H1 (cell line): ENCODE measurements around the gene CCDC148. TPM values are rescaled to one million over a fixed set of nuclear protein-coding genes. Genes with fewer than 3 reads are reported as not detected.
A peak's percentile ranks its signal among the peaks of the same experiment; 100 is the strongest.

Experiments
- CTCF ChIA-PET: fragments of 300-600 bp; sonication (Branson Sonifier 250); formaldehyde crosslinking; loops from one replicate; lab custom pipeline; 2021; ENCODE audit not compliant: partially characterized antibody; lab: Charles Lee
- POLR2A ChIA-PET: fragments of 300-600 bp; sonication (Branson Sonifier 250); formaldehyde crosslinking; loops from one replicate; lab custom pipeline; 2021; ENCODE audit warnings: inconsistent platforms; ENCODE audit not compliant: partially characterized antibody; lab: Charles Lee
- DNase-seq, 2 experiments: peaks; one replicate each; pipeline versions ENCODE4 v3.0.0 to v3.0.0-alpha.2; 2010 to 2022; ENCODE audit warnings: low spot score in 2 of 2, low read depth in 1 of 2, mixed read lengths in 1 of 2
- FAIRE-seq: peaks from 2 replicates; lab custom pipeline; 2011; peaks lifted over from hg19 to GRCh38; lab: Jason Lieb, UNC
- H2AFZ ChIP-seq: 2 replicates; pipeline ENCODE4 v1.8.1; 2012; ENCODE audit warnings: low read length, inconsistent platforms
- H2AK5ac ChIP-seq: 2 replicates; pipeline ENCODE4 v1.6.1; 2013; ENCODE audit warnings: low read depth, low read length
- H2BK120ac ChIP-seq: replicated peaks from 2 replicates; pipeline ENCODE3; 2013; ENCODE audit warnings: low read depth, low read length, inconsistent platforms
- H2BK12ac ChIP-seq: 2 replicates; pipeline ENCODE4 v1.6.1; 2013; ENCODE audit warnings: low read depth, low read length
- H2BK15ac ChIP-seq: 2 replicates; pipeline ENCODE4 v1.6.1; 2013; ENCODE audit warnings: low read length
- H2BK20ac ChIP-seq: 2 replicates; pipeline ENCODE4 v1.6.1; 2013; ENCODE audit warnings: low read length
- H2BK5ac ChIP-seq: 2 replicates; pipeline ENCODE4 v1.6.1; 2013; ENCODE audit warnings: low read depth, low read length
- H3K14ac ChIP-seq: 2 replicates; pipeline ENCODE4 v1.6.1; 2013; ENCODE audit warnings: inconsistent platforms; ENCODE audit not compliant: insufficient read length
- H3K18ac ChIP-seq: 2 replicates; pipeline ENCODE4 v1.6.1; 2013; ENCODE audit warnings: low read length; ENCODE audit errors: extremely low read depth
- H3K23ac ChIP-seq: 2 replicates; pipeline ENCODE4 v1.6.1; 2013; ENCODE audit warnings: inconsistent platforms; ENCODE audit not compliant: insufficient read length
- H3K23me2 ChIP-seq: 2 replicates; pipeline ENCODE4 v1.6.1; 2013; ENCODE audit warnings: low read depth, low read length
- H3K27ac ChIP-seq: 2 replicates; pipeline ENCODE4 v1.6.1; 2011; ENCODE audit warnings: low read depth, low read length, inconsistent platforms
- H3K27me3 ChIP-seq, 4 experiments: replicated peaks in 1 of 4; 1 replicate in 1 of 4; 2 replicates in 3 of 4; pipeline versions ENCODE4 v1.6.1 to v1.8.1; 2011 to 2013; ENCODE audit warnings: low read length in 3 of 4, mild to moderate bottlenecking in 3 of 4, inconsistent platforms in 2 of 4, mixed read lengths in 2 of 4, moderate library complexity in 1 of 4; ENCODE audit not compliant: control insufficient read depth in 3 of 4, insufficient read depth in 3 of 4; ENCODE audit errors: extremely low read depth in 1 of 4
- H3K36me3 ChIP-seq, 4 experiments: 2 replicates each; pipeline versions ENCODE4 v1.6.1 to v1.8.1; 2011 to 2013; ENCODE audit warnings: mild to moderate bottlenecking in 4 of 4, low read length in 3 of 4, moderate library complexity in 2 of 4, control low read depth in 1 of 4, inconsistent platforms in 1 of 4; ENCODE audit not compliant: insufficient read depth in 4 of 4, control insufficient read depth in 2 of 4
- H3K4ac ChIP-seq: replicated peaks from 2 replicates; pipeline ENCODE3; 2013; ENCODE audit warnings: low read length, low read depth, mixed read lengths, inconsistent platforms; ENCODE audit not compliant: insufficient read length
- H3K4me1 ChIP-seq, 4 experiments: replicated peaks in 1 of 4; 1 replicate in 1 of 4; 2 replicates in 3 of 4; pipeline versions ENCODE4 v1.6.1 to v1.8.1; 2011 to 2013; ENCODE audit warnings: low read length in 3 of 4, inconsistent platforms in 2 of 4, mixed read lengths in 1 of 4; ENCODE audit not compliant: insufficient read depth in 4 of 4, control insufficient read depth in 3 of 4
- H3K4me2 ChIP-seq, 2 experiments: 2 replicates each; pipeline versions ENCODE4 v1.6.1 to v1.8.1; 2011 to 2013; ENCODE audit warnings: low read depth in 2 of 2, low read length in 2 of 2, control low read depth in 1 of 2, inconsistent platforms in 1 of 2, mild to moderate bottlenecking in 1 of 2; ENCODE audit not compliant: insufficient read depth in 1 of 2
- H3K4me3 ChIP-seq, 4 experiments: fragments of 200-600, 300-600 bp in 1 of 4; sonication (generic), shearing (Covaris generic), sonication (Bioruptor Twin) in 1 of 4; 2 replicates each; pipeline versions ENCODE4 v1.5.1 to v1.8.1; 2011 to 2016; ENCODE audit warnings: low read length in 4 of 4, low read depth in 3 of 4, control low read depth in 2 of 4, inconsistent platforms in 2 of 4, mild to moderate bottlenecking in 2 of 4, mixed read lengths in 1 of 4, moderate library complexity in 1 of 4; ENCODE audit not compliant: insufficient read depth in 2 of 4; ENCODE audit errors: extremely low read depth in 1 of 4
- H3K56ac ChIP-seq: replicated peaks from 2 replicates; pipeline ENCODE3; 2013; ENCODE audit warnings: low read depth, mild to moderate bottlenecking, mixed read lengths, low read length, inconsistent platforms; ENCODE audit not compliant: insufficient read length
- H3K79me1 ChIP-seq: 2 replicates; pipeline ENCODE4 v1.6.1; 2013; ENCODE audit warnings: low read depth, low read length, control low read depth
- H3K79me2 ChIP-seq, 2 experiments: 2 replicates each; pipeline versions ENCODE4 v1.6.1 to v1.8.1; 2012 to 2013; ENCODE audit warnings: low read length in 2 of 2, mild to moderate bottlenecking in 2 of 2, inconsistent platforms in 1 of 2; ENCODE audit not compliant: insufficient read depth in 2 of 2, control insufficient read depth in 1 of 2
- H3K9ac ChIP-seq, 4 experiments: replicated peaks in 1 of 4; 1 replicate in 1 of 4; 2 replicates in 3 of 4; pipeline versions ENCODE4 v1.6.1 to v1.8.1; 2011 to 2013; ENCODE audit warnings: low read depth in 3 of 4, low read length in 3 of 4, control low read depth in 2 of 4, mild to moderate bottlenecking in 2 of 4, moderate library complexity in 2 of 4, inconsistent platforms in 1 of 4; ENCODE audit errors: extremely low read depth in 1 of 4
- H3K9me3 ChIP-seq, 2 experiments: 2 replicates each; pipeline versions ENCODE4 v1.6.1 to v1.8.1; 2012 to 2013; ENCODE audit warnings: mild to moderate bottlenecking in 2 of 2, moderate library complexity in 2 of 2, control low read depth in 1 of 2, inconsistent platforms in 1 of 2, low read depth in 1 of 2, low read length in 1 of 2, mixed read lengths in 1 of 2; ENCODE audit not compliant: insufficient read depth in 2 of 2
- H4K20me1 ChIP-seq, 2 experiments: replicated peaks in 1 of 2; 2 replicates each; pipeline versions ENCODE3 to v1.8.1; 2011 to 2013; ENCODE audit warnings: inconsistent platforms in 2 of 2, low read length in 2 of 2, mild to moderate bottlenecking in 1 of 2; ENCODE audit not compliant: insufficient read depth in 2 of 2, control insufficient read depth in 1 of 2
- H4K5ac ChIP-seq: 2 replicates; pipeline ENCODE4 v1.6.1; 2013; ENCODE audit warnings: low read length, low read depth, mixed read lengths, inconsistent platforms; ENCODE audit not compliant: insufficient read length
- H4K8ac ChIP-seq: 2 replicates; pipeline ENCODE4 v1.8.0; 2013; ENCODE audit warnings: mild to moderate bottlenecking, moderate library complexity, low read length, inconsistent platforms; ENCODE audit not compliant: insufficient read depth; ENCODE audit errors: extremely low read depth
- H4K91ac ChIP-seq: replicated peaks from 2 replicates; pipeline ENCODE3; 2013; ENCODE audit warnings: low read length, mixed read lengths, inconsistent platforms; ENCODE audit not compliant: insufficient read length
- EGR1 ChIP-seq: IDR thresholded peaks from 2 replicates; pipeline ENCODE4 v1.6.1; 2011; ENCODE audit warnings: low read depth, low read length, borderline replicate concordance
- SRF ChIP-seq: IDR thresholded peaks from 2 replicates; pipeline ENCODE4 v1.6.1; 2011; ENCODE audit warnings: mild to moderate bottlenecking, low read depth, low read length, moderate library complexity
- WGBS, 2 experiments: shearing (Covaris generic) in 1 of 2; methylation state at CpG; one replicate each; pipeline versions ENCODE4 v1.1.6 to v1.1.7; 2013 to 2015; ENCODE audit warnings: low lambda C conversion rate in 2 of 2, mixed read lengths in 2 of 2, inconsistent platforms in 1 of 2, low coverage in 1 of 2, missing lambda C conversion rate in 1 of 2; ENCODE audit not compliant: insufficient replicate concordance in 2 of 2, insufficient coverage in 1 of 2, insufficient read length in 1 of 2; ENCODE audit errors: extremely low coverage in 1 of 2, missing lambda C conversion rate in 1 of 2; 5-methylcytosine and 5-hydroxymethylcytosine counted together
- polyA plus RNA-seq, 7 experiments: library from polyadenylated mRNA; depleted of rRNA in 3 of 7; stranded (reverse) in 5 of 7; unstranded in 2 of 7; fragments of >200 nt in 5 of 7; fragments of 200-250 nt in 2 of 7; gene quantifications; 1 replicate in 5 of 7; 2 replicates in 1 of 7; 4 replicates in 1 of 7; pipeline versions ENCODE4 v1.2.1 to v1.2.3, GENCODE V29; 2011 to 2013; ENCODE audit warnings: missing spikeins in 2 of 7, mixed read lengths in 2 of 7
- total RNA-seq: library from RNA; stranded (reverse); fragmentation: NEBNext Ultra II Directional; extraction: Animal tissue kit (Norgen Biotek cat#: 25700); gene quantifications from 2 replicates; pipeline ENCODE4 v1.2.1, GENCODE V29; 2021

The CCDC148 gene
- total and polyA plus RNA-seq, 2 of the 8 experiments (the other 6 are each of a cell fraction or from before 2014, with no cell fraction given): 0.45 to 1.3 TPM

DNA sequence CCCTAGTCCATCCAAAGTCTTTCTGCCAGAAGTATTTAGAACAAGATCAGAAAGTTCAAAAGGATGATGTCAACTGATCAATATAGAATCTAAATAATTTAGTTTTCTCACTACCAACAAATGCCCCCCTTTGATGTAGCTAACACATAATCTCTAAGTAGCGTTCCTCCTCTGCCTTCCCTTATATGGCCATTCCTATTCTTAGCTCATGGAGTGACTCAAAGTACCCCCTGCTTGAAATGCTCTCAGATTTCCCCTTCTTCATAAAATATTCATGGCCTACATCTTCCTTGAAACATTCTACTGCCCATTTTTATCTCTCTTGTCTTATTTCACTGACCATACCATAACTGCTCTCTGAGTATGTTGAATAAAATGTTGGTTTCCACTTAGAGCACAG, 203.4 kb downstream of the CCDC148 start:
- no peak overlapping the region for H2BK12ac ChIP-seq
- POLR2A ChIA-PET: no interaction called here

More for the DNA sequence above, 203.4 kb downstream of the CCDC148 start:
- CTCF ChIA-PET: no interaction called here
- 71% methylated on average over 1 of the region's 1 CpG; no CpG with 5 or more reads in 1 of the 2 experiments for WGBS, 2 experiments
- Histone ChIP-seq H2AFZ (no peak overlapping the region), H3K9ac (no peak overlapping the region), H3K79me1 (no peaks in the 10 kb centered on the region), H3K4me3 (no peak overlapping the region), H4K20me1 (no peaks in the 10 kb centered on the region), H2AK5ac (no peak overlapping the region), H3K27ac (no peak overlapping the region), H3K4me2 (no peak overlapping the region), H3K27me3 (no peaks in the 10 kb centered on the region), H2BK120ac (no peak overlapping the region), H3K23me2 (no peaks in the 10 kb centered on the region), H3K23ac (no peak overlapping the region), H2BK20ac (no peak overlapping the region), H3K79me2 (no peaks in the 10 kb centered on the region), H3K9me3 (no peaks in the 10 kb centered on the region), H2BK15ac (no peak overlapping the region), H3K56ac (no peak overlapping the region), H4K5ac (no peak overlapping the region), H4K91ac (no peak overlapping the region), H3K4ac (no peak overlapping the region), H3K4me1 (peaks cover 0 to 2% (median 1%) of the 10 kb centered on the region in 4 experiments; a peak in 1 of 7 replicates), H2BK5ac (no peak overlapping the region), H3K18ac (no peak overlapping the region), H4K8ac (no peak overlapping the region), H3K14ac (no peak overlapping the region), H3K36me3 (no peaks in the 10 kb centered on the region)
- TF ChIP-seq SRF (peak; percentile 92), EGR1 (no peak)
- no peak for DNase-seq
- FAIRE-seq: no peak
